Activated CD8-positive, alpha-beta memory T cell treated with anti-CD3 and anti-CD28 coated beads for 48 hours (primary cell): ENCODE data around the gene PTGER4.

Experiments used
- DNase-seq, 3 experiments: peaks; one replicate each; pipeline ENCODE4 v3.0.0-alpha.2; 2020; ENCODE audit warnings: low read depth in 2 of 3, low spot score in 2 of 3

Gene PTGER4

GRCh38 chr5:40669606-40670390 is 9.9 kb upstream of the PTGER4 start:
- no peak for DNase-seq

GRCh38 chr5:40672425-40672824 is 7.3 kb upstream of the PTGER4 start:
- DNase-seq = no peak

- no peak for DNase-seq
Observed at GRCh38 chr5:40674661-40675235, 5.0 kb upstream of the PTGER4 start.

- DNase-seq = no peak
Observed at GRCh38 chr5:40675396-40676133, 4.2 kb upstream of the PTGER4 start.

GRCh38 chr5:40676613-40677343 is 2.9 kb upstream of the PTGER4 start:
- DNase-seq = no peak

GRCh38 chr5:40677456-40677855 is 2.3 kb upstream of the PTGER4 start:
- no peak for DNase-seq

- no peak for DNase-seq
Observed at GRCh38 chr5:40678026-40678425, 1.7 kb upstream of the PTGER4 start.

- DNase-seq = no peak
Observed at GRCh38 chr5:40678460-40679147, 1.1 kb upstream of the PTGER4 start.

- peak; percentile 82 to 89 (median 88) for DNase-seq
Observed at GRCh38 chr5:40679148-40679912, 385 bp upstream of the PTGER4 start.

- DNase-seq = peak in 1 of 3 experiments; percentile 27
Observed at GRCh38 chr5:40680741-40681362, 1.1 kb downstream of the PTGER4 start.

- DNase-seq = peak in 1 of 3 experiments; percentile 26
Observed at GRCh38 chr5:40681363-40682153, 1.8 kb downstream of the PTGER4 start.

- DNase-seq = peak in 1 of 3 experiments; percentile 27
Observed at GRCh38 chr5:40682154-40683017, 2.7 kb downstream of the PTGER4 start.

GRCh38 chr5:40683305-40683704 is 3.6 kb downstream of the PTGER4 start:
- no peak for DNase-seq

GRCh38 chr5:40685193-40685592 is 5.5 kb downstream of the PTGER4 start:
- DNase-seq = no peak

GRCh38 chr5:40685976-40686486 is 6.3 kb downstream of the PTGER4 start:
- no peak for DNase-seq

- DNase-seq = no peak
Observed at GRCh38 chr5:40687321-40687720, 7.6 kb downstream of the PTGER4 start.

GRCh38 chr5:40688127-40688761 is 8.5 kb downstream of the PTGER4 start:
- DNase-seq = peak; percentile 54 to 71 (median 68)
